ENCODE results near the gene RALGAPB. TPM values are rescaled to one million over a fixed set of nuclear protein-coding genes. Genes with fewer than 3 reads are reported as not detected.

RALGAPB gene
- total RNA-seq, 4 donors from 2014 or later = 28.1 to 42.2 (median 34.7) TPM

- TF ChIP-seq CTCF (IDR thresholded peaks at IDR 0.05; ENCODE audit: low read depth) = no peak
Observed at GRCh38 chr20:38505091-38505455, 32.4 kb downstream of the RALGAPB start.

GRCh38 chr20:38514185-38514584 lies 41.5 kb downstream of the RALGAPB start:
- no peak for TF ChIP-seq CTCF (IDR thresholded peaks at IDR 0.05; ENCODE audit: low read depth)

GRCh38 chr20:38514947-38515346 lies 42.3 kb downstream of the RALGAPB start:
- TF ChIP-seq CTCF (IDR thresholded peaks at IDR 0.05; ENCODE audit: low read depth) = no peak

GRCh38 chr20:38515631-38516030 lies 43.0 kb downstream of the RALGAPB start:
- TF ChIP-seq CTCF (IDR thresholded peaks at IDR 0.05; ENCODE audit: low read depth) = no peak

- TF ChIP-seq CTCF (IDR thresholded peaks at IDR 0.05; ENCODE audit: low read depth) = no peak
Observed at GRCh38 chr20:38519426-38519825, 46.8 kb downstream of the RALGAPB start.

GRCh38 chr20:38520261-38520660 lies 47.6 kb downstream of the RALGAPB start:
- no peak for TF ChIP-seq CTCF (IDR thresholded peaks at IDR 0.05; ENCODE audit: low read depth)

- TF ChIP-seq CTCF (IDR thresholded peaks at IDR 0.05; ENCODE audit: low read depth) = no peak
Observed at GRCh38 chr20:38523697-38524096, 51.1 kb downstream of the RALGAPB start.

Measured in subcutaneous adipose tissue (tissue), 4 donors.